Gastrocnemius medialis (tissue), 4 donors: ENCODE data around the gene RPRD1B. TPM values are rescaled to one million over a fixed set of nuclear protein-coding genes. Genes with fewer than 3 reads are reported as not detected.

Source experiments
- ATAC-seq, 2 donors: fragments of 150-250 bp; one replicate each; pipeline ENCODE4 v1.9.1; 2016
- DNase-seq, 2 donors: peaks; one replicate each; pipeline ENCODE4 v3.0.0-alpha.2; 2019
- H3K27ac ChIP-seq, 4 donors: fragments of 200-600 bp; sonication (generic); 1 replicate in 1 of 4; 2 replicates in 3 of 4; pipeline ENCODE4 v1.5.1; 2016 to 2018; ENCODE audit warnings: mild to moderate bottlenecking in 2 of 4, moderate library complexity in 1 of 4
- H3K27me3 ChIP-seq, 3 donors: fragments of 200-600 bp; sonication (generic) in 2 of 3; 1 replicate in 1 of 3; 2 replicates in 2 of 3; pipeline versions ENCODE4 v1.5.1 to v1.6.0; 2016 to 2019; ENCODE audit warnings: mild to moderate bottlenecking in 1 of 3, moderate library complexity in 1 of 3
- H3K36me3 ChIP-seq, 2 donors: fragments of 200-600 bp; sonication (generic) in 1 of 2; one replicate each; pipeline ENCODE4 v1.5.1; 2017 to 2018
- H3K4me1 ChIP-seq, 2 donors: fragments of 200-600 bp; sonication (generic) in 1 of 2; one replicate each; pipeline ENCODE4 v1.5.1; 2016 to 2017; ENCODE audit warnings: mild to moderate bottlenecking in 2 of 2
- H3K4me3 ChIP-seq, 4 donors: fragments of 200-600 bp; sonication (generic) in 3 of 4; 1 replicate in 1 of 4; 2 replicates in 3 of 4; pipeline ENCODE4 v1.5.1; 2016 to 2019; ENCODE audit warnings: mild to moderate bottlenecking in 2 of 4
- H3K9me3 ChIP-seq, 3 donors: fragments of 200-600 bp; sonication (generic) in 2 of 3; 1 replicate in 1 of 3; 2 replicates in 2 of 3; pipeline ENCODE4 v1.5.1; 2016 to 2019
- POLR2A ChIP-seq, 2 donors: fragments of 450-650 bp; IDR thresholded peaks; one replicate each; pipeline ENCODE4 v1.6.1; 2017; ENCODE audit warnings: antibody characterized with exemption in 2 of 2, mild to moderate bottlenecking in 2 of 2, moderate library complexity in 2 of 2
- in situ Hi-C, 4 donors: fragments of 200-750 bp; cut with MboI; loops; one replicate each; pipeline versions ENCODE4 v1.15.0 to v1.8.0; 2017; ENCODE audit warnings: low sequenced_read_pairs in 4 of 4
- intact Hi-C: fragments of 100-400 bp; cut with DNase I; formaldehyde crosslinking; loops from one replicate; pipeline ENCODE4 v1.15.1; 2023; ENCODE audit warnings: low total_unique reads
- total RNA-seq, 4 donors: library from RNA; depleted of rRNA; stranded (reverse); fragments of >200 nt; gene quantifications; one replicate each; pipeline versions ENCODE4 v1.1.0 to v1.2.3, GENCODE V29; 2016
- TF ChIP-seq, protein P1 (sequence below), 5 experiments: fragments of 450-650 bp in 3 of 5; fragments of 200-600 bp in 2 of 5; sonication (generic) in 2 of 5; IDR thresholded peaks in 4 of 5; conservative IDR thresholded peaks in 1 of 5; 1 replicate in 4 of 5; 2 replicates in 1 of 5; pipeline ENCODE4 v1.5.1; 2016 to 2019; ENCODE audit warnings: antibody characterized with exemption in 5 of 5, mild to moderate bottlenecking in 3 of 5, moderate library complexity in 3 of 5

The RPRD1B gene
- total RNA-seq, 4 donors from 2014 or later, result 25.2 to 61.0 (median 40.6) TPM

DNA sequence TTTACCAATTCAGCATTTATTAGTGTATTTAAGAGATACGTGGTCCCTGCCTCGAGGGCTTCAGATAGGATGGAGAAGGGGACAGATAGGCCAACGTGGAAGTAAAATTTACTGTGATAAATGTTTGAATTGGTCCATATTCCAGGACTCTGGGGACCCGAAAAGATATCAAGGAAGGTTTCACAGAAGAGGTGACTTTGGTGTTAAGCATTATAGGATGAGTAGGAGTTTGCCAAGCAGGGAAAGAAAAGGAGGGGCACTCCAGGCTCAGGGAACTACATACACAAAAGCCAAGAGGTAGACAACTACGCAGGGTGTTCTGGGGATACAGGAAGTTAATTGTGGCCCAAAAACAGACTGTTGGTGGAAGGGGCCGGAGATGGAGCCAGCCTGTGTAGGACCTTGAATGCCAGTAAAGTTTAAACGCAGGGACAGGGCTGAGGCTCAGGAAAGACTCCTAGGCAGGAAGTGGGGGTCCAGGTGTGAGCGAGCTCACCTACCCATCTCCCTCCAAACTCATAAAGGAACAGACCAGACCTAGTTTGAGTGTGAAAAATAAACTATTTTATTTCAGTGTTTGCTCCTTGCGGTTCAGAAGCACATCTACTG is 94.5 kb downstream of the RPRD1B start:
- no peaks in the 10 kb centered on the region for H3K9me3 ChIP-seq
- H3K36me3 ChIP-seq, result peaks cover 0 to 19% of the 10 kb centered on the region in 2 donors
- DNase-seq (peak in 1 of 2 donors; percentile 4), ATAC-seq (no peak)
- intact Hi-C loops, result no loop called here
- TF ChIP-seq, protein P1, sequence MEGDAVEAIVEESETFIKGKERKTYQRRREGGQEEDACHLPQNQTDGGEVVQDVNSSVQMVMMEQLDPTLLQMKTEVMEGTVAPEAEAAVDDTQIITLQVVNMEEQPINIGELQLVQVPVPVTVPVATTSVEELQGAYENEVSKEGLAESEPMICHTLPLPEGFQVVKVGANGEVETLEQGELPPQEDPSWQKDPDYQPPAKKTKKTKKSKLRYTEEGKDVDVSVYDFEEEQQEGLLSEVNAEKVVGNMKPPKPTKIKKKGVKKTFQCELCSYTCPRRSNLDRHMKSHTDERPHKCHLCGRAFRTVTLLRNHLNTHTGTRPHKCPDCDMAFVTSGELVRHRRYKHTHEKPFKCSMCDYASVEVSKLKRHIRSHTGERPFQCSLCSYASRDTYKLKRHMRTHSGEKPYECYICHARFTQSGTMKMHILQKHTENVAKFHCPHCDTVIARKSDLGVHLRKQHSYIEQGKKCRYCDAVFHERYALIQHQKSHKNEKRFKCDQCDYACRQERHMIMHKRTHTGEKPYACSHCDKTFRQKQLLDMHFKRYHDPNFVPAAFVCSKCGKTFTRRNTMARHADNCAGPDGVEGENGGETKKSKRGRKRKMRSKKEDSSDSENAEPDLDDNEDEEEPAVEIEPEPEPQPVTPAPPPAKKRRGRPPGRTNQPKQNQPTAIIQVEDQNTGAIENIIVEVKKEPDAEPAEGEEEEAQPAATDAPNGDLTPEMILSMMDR (IDR thresholded peaks at IDR 0.05 in 4 of 5, conservative IDR thresholded peaks at IDR 0.05 in 1 of 5), result no peak
- no peak for TF ChIP-seq POLR2A (IDR thresholded peaks at IDR 0.05)
- in situ Hi-C loops, result no loop called here
- H3K27ac ChIP-seq, result peak overlapping the region in 3 of 4 donors; percentile 59 to 82 (median 76)
- H3K4me1 ChIP-seq, result peaks cover 14 to 28% of the 10 kb centered on the region in 2 donors
- no peak overlapping the region for H3K4me3 ChIP-seq
- H3K27me3 ChIP-seq, result no peaks in the 10 kb centered on the region

DNA sequence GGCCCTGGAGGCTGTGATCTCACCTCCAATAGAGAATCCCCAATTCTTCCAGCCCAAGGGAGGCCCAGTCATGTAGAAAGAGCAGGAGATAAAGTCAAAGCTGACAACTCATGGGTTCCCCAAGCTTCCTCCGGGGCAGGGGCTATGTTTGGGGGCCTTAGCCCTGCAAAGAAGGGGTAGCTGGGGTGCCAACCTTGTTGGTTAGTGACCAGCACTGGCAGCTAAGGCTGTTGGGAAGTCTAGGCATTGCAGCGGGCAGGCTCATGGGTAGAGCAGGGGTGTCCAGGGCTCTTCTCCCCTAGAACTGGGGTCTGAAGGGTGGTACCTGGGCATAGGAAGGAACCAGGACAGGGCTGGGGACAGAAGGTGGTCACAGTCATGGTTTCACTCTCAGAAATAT is 95.1 kb downstream of the RPRD1B start:
- ATAC-seq (no peak), DNase-seq (peak in 1 of 2 donors; percentile 8)
- Histone ChIP-seq H3K27me3 (no peaks in the 10 kb centered on the region), H3K27ac (peak overlapping the region in 1 of 4 donors; percentile 82), H3K4me3 (no peak overlapping the region), H3K4me1 (peaks cover 14 to 31% of the 10 kb centered on the region in 2 donors), H3K36me3 (peaks cover 0 to 26% of the 10 kb centered on the region in 2 donors), H3K9me3 (no peaks in the 10 kb centered on the region)
- intact Hi-C loops, result no loop called here
- in situ Hi-C loops, result no loop called here
- TF ChIP-seq POLR2A (IDR thresholded peaks at IDR 0.05), result no peak
- TF ChIP-seq, protein P1 (IDR thresholded peaks at IDR 0.05 in 4 of 5, conservative IDR thresholded peaks at IDR 0.05 in 1 of 5), result no peak

DNA sequence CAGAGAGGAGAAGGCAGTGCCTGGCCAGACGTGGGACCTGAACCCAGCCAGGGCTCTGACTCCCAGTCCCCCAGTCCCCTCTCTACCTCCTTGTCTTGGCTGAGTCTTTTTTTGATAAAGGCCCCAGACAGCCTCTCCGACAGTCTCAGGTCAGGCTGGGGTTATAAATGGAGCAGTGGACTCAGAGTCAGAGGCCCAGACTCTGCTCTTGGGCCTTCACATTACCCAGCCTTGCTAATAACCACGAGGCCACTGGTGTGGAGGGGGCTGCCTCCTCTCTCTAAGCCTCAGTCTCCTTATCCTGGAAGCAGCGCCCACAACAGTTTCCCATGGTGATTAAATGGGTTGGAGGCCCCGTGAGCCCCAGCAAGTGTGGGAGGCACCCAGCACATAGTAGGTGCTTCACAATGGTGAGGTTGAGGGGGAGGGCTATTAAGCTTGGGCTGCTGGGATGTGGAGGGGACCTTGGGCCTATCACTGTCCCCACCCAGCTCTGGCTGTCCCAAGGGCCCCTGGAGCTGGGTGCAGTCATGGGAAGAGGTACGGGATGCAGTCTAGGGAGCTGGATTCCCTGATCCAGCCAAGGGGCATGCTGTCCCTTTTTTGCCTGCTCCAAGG is 95.8 kb downstream of the RPRD1B start:
- H3K9me3 ChIP-seq, result no peaks in the 10 kb centered on the region
- TF ChIP-seq, protein P1 (IDR thresholded peaks at IDR 0.05 in 4 of 5, conservative IDR thresholded peaks at IDR 0.05 in 1 of 5), result no peak
- TF ChIP-seq POLR2A (IDR thresholded peaks at IDR 0.05), result no peak
- no peak overlapping the region for H3K4me3 ChIP-seq
- H3K27ac ChIP-seq, result no peak overlapping the region
- DNase-seq, result peak in 1 of 2 donors; percentile 5
- in situ Hi-C loops (no loop called here), intact Hi-C loops (no loop called here)
- H3K4me1 ChIP-seq, result peaks cover 14 to 38% of the 10 kb centered on the region in 2 donors
- no peak for ATAC-seq
- H3K36me3 ChIP-seq, result peaks cover 0 to 30% of the 10 kb centered on the region in 2 donors
- no peaks in the 10 kb centered on the region for H3K27me3 ChIP-seq

GRCh38 chr20:38129893-38130609 is 96.5 kb downstream of the RPRD1B start:
- DNase-seq, result peak in 1 of 2 donors; percentile 1
- in situ Hi-C loops, result no loop called here

More at GRCh38 chr20:38129893-38130609, 96.5 kb downstream of the RPRD1B start:
- Histone ChIP-seq H3K36me3 (peaks cover 0 to 30% of the 10 kb centered on the region in 2 donors), H3K27me3 (no peaks in the 10 kb centered on the region), H3K27ac (no peak overlapping the region), H3K9me3 (no peaks in the 10 kb centered on the region), H3K4me1 (peaks cover 14 to 40% of the 10 kb centered on the region in 2 donors), H3K4me3 (no peak overlapping the region)
- TF ChIP-seq POLR2A (IDR thresholded peaks at IDR 0.05), result no peak
- TF ChIP-seq, protein P1 (IDR thresholded peaks at IDR 0.05 in 4 of 5, conservative IDR thresholded peaks at IDR 0.05 in 1 of 5), result no peak
- intact Hi-C loops, result no loop called here
- no peak for ATAC-seq
